HG02870 (cell line): Measurements from ENCODE around the gene CCDC88A.
"Not testable (repeated sequence)": the region's sequence is repeated elsewhere in the genome, so short reads cannot be mapped to it uniquely, and the experiment has no call there.

Experiments
- ATAC-seq: cut with Tn5 transposase; IDR thresholded peaks from one replicate; pipeline ENCODE4 v1.9.1; 2021; ENCODE audit warnings: mild to moderate bottlenecking, moderate library complexity; ENCODE audit not compliant: unreplicated experiment

The CCDC88A gene

GRCh38 chr2:55327470-55328230 lies 92.0 kb downstream of the CCDC88A start:
- no peak for ATAC-seq

- ATAC-seq, result no peak
Measured at GRCh38 chr2:55314985-55315384, 104.7 kb downstream of the CCDC88A start.

- ATAC-seq, result peak; percentile 96
Measured at GRCh38 chr2:55311444-55311870, 108.2 kb downstream of the CCDC88A start.

- no peak for ATAC-seq
Measured at GRCh38 chr2:55309446-55309845, 110.2 kb downstream of the CCDC88A start.

GRCh38 chr2:55302241-55302640 lies 117.4 kb downstream of the CCDC88A start:
- ATAC-seq, result peak; percentile 92

- no peak for ATAC-seq
Measured at GRCh38 chr2:55301277-55301676, 118.4 kb downstream of the CCDC88A start.

- ATAC-seq, result peak; percentile 65
Measured at GRCh38 chr2:55296393-55296792, 123.3 kb downstream of the CCDC88A start.

- no peak for ATAC-seq
Measured at GRCh38 chr2:55283083-55283482, 136.6 kb downstream of the CCDC88A start.

- peak; percentile 97 for ATAC-seq
Measured at GRCh38 chr2:55282110-55282917, 137.3 kb downstream of the CCDC88A start.

GRCh38 chr2:55280851-55281546 lies 138.7 kb downstream of the CCDC88A start:
- ATAC-seq, result not testable (repeated sequence)

- ATAC-seq, result not testable (repeated sequence)
Measured at GRCh38 chr2:55279859-55280424, 139.7 kb downstream of the CCDC88A start.

GRCh38 chr2:55279214-55279835 lies 140.3 kb downstream of the CCDC88A start:
- ATAC-seq, result not testable (repeated sequence)

GRCh38 chr2:55277310-55277709 lies 142.3 kb downstream of the CCDC88A start:
- no peak for ATAC-seq

GRCh38 chr2:55274346-55274745 lies 145.3 kb downstream of the CCDC88A start:
- ATAC-seq, result not testable (repeated sequence)

GRCh38 chr2:55269645-55269990 lies 150.0 kb downstream of the CCDC88A start:
- ATAC-seq, result no peak

- ATAC-seq, result peak; percentile 97
Measured at GRCh38 chr2:55268907-55269644, 150.6 kb downstream of the CCDC88A start, which contains the start of gene MTIF2. TSS of gene MTIF2 (minus strand) at chr2:55269231. CDS start at chr2:55263858, 5,373 bp downstream.

GRCh38 chr2:55268288-55268906 lies 151.3 kb downstream of the CCDC88A start:
- peak; percentile 1 for ATAC-seq

- not testable (repeated sequence) for ATAC-seq
Measured at GRCh38 chr2:55259586-55259985, 160.1 kb downstream of the CCDC88A start.

GRCh38 chr2:55252832-55253231 lies 166.8 kb downstream of the CCDC88A start:
- no peak for ATAC-seq
